Measurements from ENCODE around the gene CNP.
A peak's percentile ranks its signal among the peaks of the same experiment; 100 is the strongest.
"Not testable (repeated sequence)": the region's sequence is repeated elsewhere in the genome, so short reads cannot be mapped to it uniquely, and the experiment has no call there.

Gene CNP

GRCh38 chr17:41966463-41967140 is at the start of gene CNP:
TSS of gene CNP (plus strand) at chr17:41966795. CDS start at chr17:41966885, 90 bp downstream.
- peak; percentile 81 to 88 for DNase-seq (ENCODE audit: low read depth in 2 of 2)

GRCh38 chr17:41917192-41917591 is 49.4 kb upstream of the CNP start:
- no peak for DNase-seq (ENCODE audit: low read depth in 2 of 2)

GRCh38 chr17:41917679-41918313 is 48.8 kb upstream of the CNP start:
- peak in 1 of 2 donors; percentile 19 for DNase-seq (ENCODE audit: low read depth in 2 of 2)

- DNase-seq (ENCODE audit: low read depth in 2 of 2) = peak; percentile 93 to 97
Measured at GRCh38 chr17:41918314-41919164, 48.1 kb upstream of the CNP start, which contains the start of gene ACLY. TSS of gene ACLY (minus strand) at chr17:41918951. CDS start at chr17:41913873, 5,078 bp downstream.

GRCh38 chr17:41919165-41919817 is 47.3 kb upstream of the CNP start:
- no peak for DNase-seq (ENCODE audit: low read depth in 2 of 2)

- DNase-seq (ENCODE audit: low read depth in 2 of 2) = no peak
Measured at GRCh38 chr17:41919840-41920579, 46.6 kb upstream of the CNP start.

- no peak for DNase-seq (ENCODE audit: low read depth in 2 of 2)
Measured at GRCh38 chr17:41920580-41920955, 46.0 kb upstream of the CNP start.

- no peak for DNase-seq (ENCODE audit: low read depth in 2 of 2)
Measured at GRCh38 chr17:41925991-41926590, 40.5 kb upstream of the CNP start.

GRCh38 chr17:41928693-41929251 is 37.8 kb upstream of the CNP start:
- DNase-seq (ENCODE audit: low read depth in 2 of 2) = no peak

GRCh38 chr17:41930009-41930832 is 36.4 kb upstream of the CNP start, which contains the start of gene ODAD4:
TSS of gene ODAD4 (plus strand) at chr17:41930617. CDS start at chr17:41930724, 107 bp downstream.
- DNase-seq (ENCODE audit: low read depth in 2 of 2) = peak; percentile 94 to 95

GRCh38 chr17:41930833-41931156 is 35.8 kb upstream of the CNP start:
- not testable (repeated sequence) for DNase-seq (ENCODE audit: low read depth in 2 of 2)

- not testable (repeated sequence) for DNase-seq (ENCODE audit: low read depth in 2 of 2)
Measured at GRCh38 chr17:41931715-41932114, 34.9 kb upstream of the CNP start.

GRCh38 chr17:41932816-41933389 is 33.7 kb upstream of the CNP start:
- no peak for DNase-seq (ENCODE audit: low read depth in 2 of 2)

GRCh38 chr17:41935641-41936040 is 31.0 kb upstream of the CNP start:
- no peak for DNase-seq (ENCODE audit: low read depth in 2 of 2)

- no peak for DNase-seq (ENCODE audit: low read depth in 2 of 2)
Measured at GRCh38 chr17:41937970-41938954, 28.3 kb upstream of the CNP start.

GRCh38 chr17:41939044-41939692 is 27.4 kb upstream of the CNP start:
- no peak for DNase-seq (ENCODE audit: low read depth in 2 of 2)

- no peak for DNase-seq (ENCODE audit: low read depth in 2 of 2)
Measured at GRCh38 chr17:41939693-41940090, 26.9 kb upstream of the CNP start.
